ENCODE results near the gene KCNT2.

The KCNT2 gene

GRCh38 chr1:196361112-196361714, 247.0 kb downstream of the KCNT2 start:
- no peaks in the 10 kb centered on the region for H3K4me1 ChIP-seq (ENCODE audit: low read length)

GRCh38 chr1:196357913-196358312, 250.3 kb downstream of the KCNT2 start:
- no peaks in the 10 kb centered on the region for H3K9me3 ChIP-seq (ENCODE audit: insufficient read depth, low read length)
- H3K27ac ChIP-seq (ENCODE audit: low read length): no peak overlapping the region
- no peaks in the 10 kb centered on the region for H3K36me3 ChIP-seq (replicated peaks; ENCODE audit: low read depth, low read length)
- TF ChIP-seq CTCF (IDR thresholded peaks at IDR 0.05; ENCODE audit: low read depth, low read length): no peak
- no peak for TF ChIP-seq EZH2phosphoT487 (IDR thresholded peaks at IDR 0.05; ENCODE audit: low read depth)
- H3K4me1 ChIP-seq (ENCODE audit: low read length): no peaks in the 10 kb centered on the region
- H3K79me2 ChIP-seq (ENCODE audit: low read length): no peaks in the 10 kb centered on the region
- H3K4me2 ChIP-seq (ENCODE audit: low read length): no peak overlapping the region
- no peak overlapping the region for H3K4me3 ChIP-seq (ENCODE audit: low read length)
- no peak overlapping the region for H2AFZ ChIP-seq (ENCODE audit: low read depth, low read length)
- no peaks in the 10 kb centered on the region for H3K27me3 ChIP-seq (ENCODE audit: low read depth, low read length)
- H3K9ac ChIP-seq (ENCODE audit: low read length): no peak overlapping the region
- H4K20me1 ChIP-seq (ENCODE audit: insufficient read depth, low read length): no peaks in the 10 kb centered on the region

More at GRCh38 chr1:196361112-196361714, 247.0 kb downstream of the KCNT2 start:
- Histone ChIP-seq H3K4me2 (ENCODE audit: low read length) (no peak overlapping the region), H3K27me3 (ENCODE audit: low read depth, low read length) (no peaks in the 10 kb centered on the region), H3K36me3 (replicated peaks; ENCODE audit: low read depth, low read length) (no peaks in the 10 kb centered on the region), H4K20me1 (ENCODE audit: insufficient read depth, low read length) (no peaks in the 10 kb centered on the region), H3K79me2 (ENCODE audit: low read length) (no peaks in the 10 kb centered on the region), H3K4me3 (ENCODE audit: low read length) (no peak overlapping the region), H3K27ac (ENCODE audit: low read length) (no peak overlapping the region), H3K9me3 (ENCODE audit: insufficient read depth, low read length) (no peaks in the 10 kb centered on the region), H2AFZ (ENCODE audit: low read depth, low read length) (no peak overlapping the region), H3K9ac (ENCODE audit: low read length) (no peak overlapping the region)
- TF ChIP-seq CTCF (IDR thresholded peaks at IDR 0.05; ENCODE audit: low read depth, low read length) (no peak), EZH2phosphoT487 (IDR thresholded peaks at IDR 0.05; ENCODE audit: low read depth) (no peak)

- 0 out of 2 replicates have a peak overlapping the region, but pooled peaks have one; percentile 28 for H2AFZ ChIP-seq (ENCODE audit: low read depth, low read length)
- no peak overlapping the region for H3K4me3 ChIP-seq (ENCODE audit: low read length)
- H3K9ac ChIP-seq (ENCODE audit: low read length): no peak overlapping the region
- no peaks in the 10 kb centered on the region for H3K79me2 ChIP-seq (ENCODE audit: low read length)
- H3K27me3 ChIP-seq (ENCODE audit: low read depth, low read length): no peaks in the 10 kb centered on the region
- TF ChIP-seq CTCF (IDR thresholded peaks at IDR 0.05; ENCODE audit: low read depth, low read length): peak; percentile 76
- TF ChIP-seq EZH2phosphoT487 (IDR thresholded peaks at IDR 0.05; ENCODE audit: low read depth): no peak
- no peaks in the 10 kb centered on the region for H4K20me1 ChIP-seq (ENCODE audit: insufficient read depth, low read length)
- H3K9me3 ChIP-seq (ENCODE audit: insufficient read depth, low read length): no peaks in the 10 kb centered on the region
- H3K27ac ChIP-seq (ENCODE audit: low read length): no peak overlapping the region
- no peaks in the 10 kb centered on the region for H3K4me1 ChIP-seq (ENCODE audit: low read length)
- H3K4me2 ChIP-seq (ENCODE audit: low read length): 0 out of 2 replicates have a peak overlapping the region, but pooled peaks have one; percentile 4
- H3K36me3 ChIP-seq (replicated peaks; ENCODE audit: low read depth, low read length): no peaks in the 10 kb centered on the region
Measured at GRCh38 chr1:196355206-196355786, 252.9 kb downstream of the KCNT2 start.

GRCh38 chr1:196344453-196344852, 263.8 kb downstream of the KCNT2 start:
- H4K20me1 ChIP-seq (ENCODE audit: insufficient read depth, low read length): no peaks in the 10 kb centered on the region
- H3K4me3 ChIP-seq (ENCODE audit: low read length): no peak overlapping the region
- TF ChIP-seq CTCF (IDR thresholded peaks at IDR 0.05; ENCODE audit: low read depth, low read length): no peak
- no peak for TF ChIP-seq EZH2phosphoT487 (IDR thresholded peaks at IDR 0.05; ENCODE audit: low read depth)
- no peaks in the 10 kb centered on the region for H3K9me3 ChIP-seq (ENCODE audit: insufficient read depth, low read length)
- H3K79me2 ChIP-seq (ENCODE audit: low read length): no peaks in the 10 kb centered on the region
- no peak overlapping the region for H2AFZ ChIP-seq (ENCODE audit: low read depth, low read length)
- H3K27ac ChIP-seq (ENCODE audit: low read length): no peak overlapping the region
- H3K36me3 ChIP-seq (replicated peaks; ENCODE audit: low read depth, low read length): no peaks in the 10 kb centered on the region
- H3K9ac ChIP-seq (ENCODE audit: low read length): no peak overlapping the region
- no peaks in the 10 kb centered on the region for H3K27me3 ChIP-seq (ENCODE audit: low read depth, low read length)
- H3K4me1 ChIP-seq (ENCODE audit: low read length): no peaks in the 10 kb centered on the region
- H3K4me2 ChIP-seq (ENCODE audit: low read length): no peak overlapping the region

Data from OCI-LY3 (cell line).